ENCODE results near the gene FBXO31. TPM values are rescaled to one million over a fixed set of nuclear protein-coding genes. Genes with fewer than 3 reads are reported as not detected.

The FBXO31 gene
- total RNA-seq, 1 experiment from 2014 or later = 18.8 TPM

DNA sequence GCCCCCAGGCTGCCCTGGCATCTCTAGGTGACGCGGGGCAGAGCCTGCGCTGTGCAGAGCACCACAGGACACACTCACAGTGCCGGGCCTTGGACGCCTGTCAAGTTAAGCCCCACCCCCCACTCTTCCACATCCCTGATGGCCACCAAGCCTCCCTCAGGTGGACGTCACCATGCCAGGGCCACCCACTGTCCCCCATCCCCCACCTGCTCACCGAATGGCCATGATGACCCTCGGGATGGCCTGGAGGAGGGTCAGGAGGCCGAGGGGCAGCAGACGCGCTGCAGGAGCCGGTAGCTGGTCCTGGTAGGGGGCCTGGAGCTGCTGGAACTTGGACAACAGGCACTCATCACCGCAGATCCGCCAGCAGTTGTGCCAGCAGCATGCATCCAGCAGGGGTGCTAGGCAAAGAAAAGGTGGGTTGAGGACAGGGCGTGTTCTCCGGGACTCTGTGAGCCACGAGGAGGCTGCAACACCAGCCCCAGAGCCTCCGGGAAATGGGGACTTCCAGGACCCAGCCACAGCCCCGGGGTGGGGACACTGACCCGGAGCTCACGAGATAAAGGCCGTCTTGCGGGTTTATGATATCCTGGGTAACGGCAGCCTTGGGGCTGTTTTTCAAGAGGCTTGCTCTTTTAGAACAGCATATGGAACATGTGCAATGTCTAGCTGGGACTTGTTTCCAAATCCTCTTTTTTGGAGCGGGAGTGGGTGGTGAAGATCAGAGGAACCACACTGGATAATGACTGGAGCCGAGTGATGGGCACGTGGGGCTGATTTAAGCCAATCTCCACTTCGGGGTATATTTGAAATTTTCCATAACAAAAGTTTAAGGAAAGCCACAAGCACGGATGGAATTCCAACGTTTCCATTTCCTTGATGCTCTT, 77.8 kb downstream of the FBXO31 start:
- H3K36me3 ChIP-seq (ENCODE audit: low read depth) = no peaks in the 10 kb centered on the region
- POLR2A ChIA-PET (ENCODE audit: unreplicated experiment) = no interaction called here
- no peaks in the 10 kb centered on the region for H4K20me1 ChIP-seq (ENCODE audit: insufficient read depth)
- H2AFZ ChIP-seq = no peak overlapping the region
- TF ChIP-seq, protein P1, sequence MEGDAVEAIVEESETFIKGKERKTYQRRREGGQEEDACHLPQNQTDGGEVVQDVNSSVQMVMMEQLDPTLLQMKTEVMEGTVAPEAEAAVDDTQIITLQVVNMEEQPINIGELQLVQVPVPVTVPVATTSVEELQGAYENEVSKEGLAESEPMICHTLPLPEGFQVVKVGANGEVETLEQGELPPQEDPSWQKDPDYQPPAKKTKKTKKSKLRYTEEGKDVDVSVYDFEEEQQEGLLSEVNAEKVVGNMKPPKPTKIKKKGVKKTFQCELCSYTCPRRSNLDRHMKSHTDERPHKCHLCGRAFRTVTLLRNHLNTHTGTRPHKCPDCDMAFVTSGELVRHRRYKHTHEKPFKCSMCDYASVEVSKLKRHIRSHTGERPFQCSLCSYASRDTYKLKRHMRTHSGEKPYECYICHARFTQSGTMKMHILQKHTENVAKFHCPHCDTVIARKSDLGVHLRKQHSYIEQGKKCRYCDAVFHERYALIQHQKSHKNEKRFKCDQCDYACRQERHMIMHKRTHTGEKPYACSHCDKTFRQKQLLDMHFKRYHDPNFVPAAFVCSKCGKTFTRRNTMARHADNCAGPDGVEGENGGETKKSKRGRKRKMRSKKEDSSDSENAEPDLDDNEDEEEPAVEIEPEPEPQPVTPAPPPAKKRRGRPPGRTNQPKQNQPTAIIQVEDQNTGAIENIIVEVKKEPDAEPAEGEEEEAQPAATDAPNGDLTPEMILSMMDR (conservative IDR thresholded peaks at IDR 0.05) = no peak
- no peak for TF ChIP-seq EZH2 (IDR thresholded peaks at IDR 0.05; ENCODE audit: low read depth)
- H3K4me3 ChIP-seq = no peak overlapping the region
- no peaks in the 10 kb centered on the region for H3K27me3 ChIP-seq (ENCODE audit: insufficient read depth, low read depth)
- CTCF ChIA-PET = no interaction called here
- DNase-seq = no peak
- H3K79me2 ChIP-seq (ENCODE audit: low read depth) = no peaks in the 10 kb centered on the region
- no peak overlapping the region for H3K4me2 ChIP-seq
- H3F3A ChIP-seq (ENCODE audit: insufficient read depth, low read depth) = no peaks in the 10 kb centered on the region
- intact Hi-C loops (cut with micrococcal nuclease; ENCODE audit: unreplicated experiment) = no loop called here
- no TSS peak for BruUV-seq (replicated peaks)
- no peak overlapping the region for H3K27ac ChIP-seq
- H3K9me2 ChIP-seq (ENCODE audit: insufficient read depth) = no peaks in the 10 kb centered on the region
- no peaks in the 10 kb centered on the region for H3K4me1 ChIP-seq (replicated peaks; ENCODE audit: insufficient read depth)
- H3K9me3 ChIP-seq (ENCODE audit: insufficient read depth, low read depth) = no peaks in the 10 kb centered on the region

- Histone ChIP-seq H3F3A (ENCODE audit: insufficient read depth, low read depth) (no peaks in the 10 kb centered on the region), H3K4me1 (replicated peaks; ENCODE audit: insufficient read depth) (no peaks in the 10 kb centered on the region), H3K9me3 (ENCODE audit: insufficient read depth, low read depth) (no peaks in the 10 kb centered on the region), H3K4me2 (no peak overlapping the region), H3K4me3 (no peak overlapping the region), H2AFZ (no peak overlapping the region), H3K27me3 (ENCODE audit: insufficient read depth, low read depth) (no peaks in the 10 kb centered on the region), H3K36me3 (ENCODE audit: low read depth) (no peaks in the 10 kb centered on the region), H3K27ac (no peak overlapping the region), H4K20me1 (ENCODE audit: insufficient read depth) (no peaks in the 10 kb centered on the region), H3K79me2 (ENCODE audit: low read depth) (no peaks in the 10 kb centered on the region), H3K9me2 (ENCODE audit: insufficient read depth) (no peaks in the 10 kb centered on the region)
- DNase-seq = no peak
- POLR2A ChIA-PET (ENCODE audit: unreplicated experiment) = no interaction called here
- TF ChIP-seq, protein P1 (conservative IDR thresholded peaks at IDR 0.05) = no peak
- no peak for TF ChIP-seq EZH2 (IDR thresholded peaks at IDR 0.05; ENCODE audit: low read depth)
- BruUV-seq (replicated peaks) = no TSS peak
- intact Hi-C loops (cut with micrococcal nuclease; ENCODE audit: unreplicated experiment) = no loop called here
- CTCF ChIA-PET = no interaction called here
Measured at GRCh38 chr16:87304951-87305350, 78.6 kb downstream of the FBXO31 start.

- Histone ChIP-seq H3K4me2 (no peak overlapping the region), H3K79me2 (ENCODE audit: low read depth) (no peaks in the 10 kb centered on the region), H3F3A (ENCODE audit: insufficient read depth, low read depth) (no peaks in the 10 kb centered on the region), H3K9me3 (ENCODE audit: insufficient read depth, low read depth) (no peaks in the 10 kb centered on the region), H3K36me3 (ENCODE audit: low read depth) (no peaks in the 10 kb centered on the region), H2AFZ (no peak overlapping the region), H3K27me3 (ENCODE audit: insufficient read depth, low read depth) (no peaks in the 10 kb centered on the region), H3K4me1 (replicated peaks; ENCODE audit: insufficient read depth) (no peaks in the 10 kb centered on the region), H3K9me2 (ENCODE audit: insufficient read depth) (no peaks in the 10 kb centered on the region), H4K20me1 (ENCODE audit: insufficient read depth) (no peaks in the 10 kb centered on the region), H3K27ac (no peak overlapping the region), H3K4me3 (no peak overlapping the region)
- POLR2A ChIA-PET (ENCODE audit: unreplicated experiment) = no interaction called here
- no TSS peak for BruUV-seq (replicated peaks)
- TF ChIP-seq EZH2 (IDR thresholded peaks at IDR 0.05; ENCODE audit: low read depth) = no peak
- intact Hi-C loops (cut with micrococcal nuclease; ENCODE audit: unreplicated experiment) = no loop called here
- CTCF ChIA-PET = no interaction called here
- no peak for DNase-seq
Measured at GRCh38 chr16:87303962-87304521, 79.5 kb downstream of the FBXO31 start.

Data from PC-9 (cell line).